SK-N-SH treated with all-trans-retinoic acid at 6 μM for 48 hours (cell line): ENCODE data around the gene PCDHGC3.

Source experiments
- ATAC-seq: fragments of 200-7000 bp; cut with Tn5 transposase; 3 replicates; pipeline ENCODE4 v1.9.1; 2020; ENCODE audit warnings: mild to moderate bottlenecking, moderate library complexity
- ARNTL ChIP-seq: fragments of 450-650 bp; formaldehyde crosslinking; IDR thresholded peaks from 2 replicates; pipeline ENCODE4 v1.5.0; 2020; ENCODE audit warnings: low read depth, mild to moderate bottlenecking, moderate library complexity, borderline replicate concordance
- BACH2 ChIP-seq: fragments of 250-450 bp; sonication (Bioruptor Pico); IDR thresholded peaks from 2 replicates; pipeline ENCODE4 v1.9.0; 2021; ENCODE audit warnings: mild to moderate bottlenecking, borderline replicate concordance
- CSDC2 ChIP-seq: fragments of 250-450 bp; sonication (Bioruptor Pico); IDR thresholded peaks from 2 replicates; pipeline ENCODE4 v1.5.0; 2020; ENCODE audit warnings: mild to moderate bottlenecking, moderate library complexity
- ESRRG ChIP-seq: fragments of 250-450 bp; sonication (Bioruptor Pico); IDR thresholded peaks from 2 replicates; pipeline ENCODE4 v1.6.1; 2021; ENCODE audit warnings: mild to moderate bottlenecking
- GLIS3 ChIP-seq: fragments of 250-450 bp; sonication (Bioruptor Pico); IDR thresholded peaks from 2 replicates; pipeline ENCODE4 v1.5.0; 2020; ENCODE audit warnings: mild to moderate bottlenecking, moderate library complexity
- ISL1 ChIP-seq: fragments of 250-450 bp; sonication (Bioruptor Pico); IDR thresholded peaks from 2 replicates; pipeline ENCODE4 v2.1.2; 2022; ENCODE audit warnings: mild to moderate bottlenecking, moderate library complexity
- OSR1 ChIP-seq: fragments of 250-450 bp; sonication (Bioruptor Pico); IDR thresholded peaks from 2 replicates; pipeline ENCODE4 v1.8.0; 2022; ENCODE audit warnings: moderate library complexity, mild to moderate bottlenecking, inconsistent platforms
- PPARA ChIP-seq: fragments of 250-450 bp; sonication (Bioruptor Pico); IDR thresholded peaks from 2 replicates; pipeline ENCODE4 v1.5.0; 2020; ENCODE audit warnings: mild to moderate bottlenecking, borderline replicate concordance
- RARB ChIP-seq: fragments of 250-450 bp; sonication (Bioruptor Pico); IDR thresholded peaks from 2 replicates; pipeline ENCODE4 v1.8.0; 2021; ENCODE audit warnings: mild to moderate bottlenecking, moderate library complexity
- SNAI2 ChIP-seq: fragments of 250-450 bp; sonication (Bioruptor Pico); IDR thresholded peaks from 2 replicates; pipeline ENCODE4 v1.5.0; 2020; ENCODE audit warnings: mild to moderate bottlenecking, moderate library complexity
- TCF4 ChIP-seq: fragments of 250-450 bp; sonication (Bioruptor Pico); IDR thresholded peaks from 2 replicates; pipeline ENCODE4 v1.8.0; 2021; ENCODE audit warnings: mild to moderate bottlenecking, moderate library complexity, borderline replicate concordance
- TOX ChIP-seq: fragments of 250-450 bp; sonication (Bioruptor Pico); IDR thresholded peaks from 2 replicates; pipeline ENCODE4 v1.8.0; 2021; ENCODE audit warnings: mild to moderate bottlenecking, moderate library complexity, borderline replicate concordance
- ZC3H10 ChIP-seq: fragments of 250-450 bp; sonication (Bioruptor Pico); IDR thresholded peaks from 2 replicates; pipeline ENCODE4 v1.5.1; 2021; ENCODE audit warnings: mild to moderate bottlenecking, moderate library complexity
- ZFP30 ChIP-seq: fragments of 450-650 bp; formaldehyde crosslinking; IDR thresholded peaks from 2 replicates; pipeline ENCODE4 v1.5.0; 2022; ENCODE audit warnings: mild to moderate bottlenecking, moderate library complexity
- ZNF565 ChIP-seq: fragments of 450-650 bp; formaldehyde crosslinking; conservative IDR thresholded peaks from 2 replicates; pipeline ENCODE4 v1.5.0; 2020; ENCODE audit warnings: low read depth, mild to moderate bottlenecking, moderate library complexity
- ZNF70 ChIP-seq: fragments of 450-650 bp; formaldehyde crosslinking; IDR thresholded peaks from 2 replicates; pipeline ENCODE4 v1.5.0; 2020; ENCODE audit warnings: mild to moderate bottlenecking, moderate library complexity
- ZNF8 ChIP-seq: fragments of 450-650 bp; formaldehyde crosslinking; IDR thresholded peaks from 2 replicates; pipeline ENCODE4 v1.5.0; 2020; ENCODE audit warnings: mild to moderate bottlenecking, moderate library complexity
- TF ChIP-seq, protein P1 (sequence below): fragments of 250-450 bp; sonication (Bioruptor Pico); IDR thresholded peaks from 2 replicates; pipeline ENCODE4 v1.5.1; 2021; ENCODE audit warnings: mild to moderate bottlenecking, moderate library complexity
- TF ChIP-seq, protein P2 (sequence below): fragments of 250-450 bp; sonication (Bioruptor Pico); IDR thresholded peaks from 2 replicates; pipeline ENCODE4 v1.8.0; 2021; ENCODE audit warnings: low read depth, mild to moderate bottlenecking, moderate library complexity, borderline replicate concordance
- TF ChIP-seq, protein P3 (sequence below): fragments of 250-450 bp; sonication (Bioruptor Pico); IDR thresholded peaks from 2 replicates; pipeline ENCODE4 v1.5.1; 2020; ENCODE audit warnings: low read depth, mild to moderate bottlenecking, moderate library complexity
- TF ChIP-seq, protein P4 (sequence below): fragments of 250-450 bp; sonication (Bioruptor Pico); IDR thresholded peaks from 2 replicates; pipeline ENCODE4 v1.8.0; 2020; ENCODE audit warnings: mild to moderate bottlenecking, moderate library complexity, borderline replicate concordance
- TF ChIP-seq, protein P5 (sequence below): fragments of 250-450 bp; sonication (Bioruptor Pico); IDR thresholded peaks from 2 replicates; pipeline ENCODE4 v1.5.0; 2020; ENCODE audit warnings: mild to moderate bottlenecking, moderate library complexity

PCDHGC3 gene

DNA sequence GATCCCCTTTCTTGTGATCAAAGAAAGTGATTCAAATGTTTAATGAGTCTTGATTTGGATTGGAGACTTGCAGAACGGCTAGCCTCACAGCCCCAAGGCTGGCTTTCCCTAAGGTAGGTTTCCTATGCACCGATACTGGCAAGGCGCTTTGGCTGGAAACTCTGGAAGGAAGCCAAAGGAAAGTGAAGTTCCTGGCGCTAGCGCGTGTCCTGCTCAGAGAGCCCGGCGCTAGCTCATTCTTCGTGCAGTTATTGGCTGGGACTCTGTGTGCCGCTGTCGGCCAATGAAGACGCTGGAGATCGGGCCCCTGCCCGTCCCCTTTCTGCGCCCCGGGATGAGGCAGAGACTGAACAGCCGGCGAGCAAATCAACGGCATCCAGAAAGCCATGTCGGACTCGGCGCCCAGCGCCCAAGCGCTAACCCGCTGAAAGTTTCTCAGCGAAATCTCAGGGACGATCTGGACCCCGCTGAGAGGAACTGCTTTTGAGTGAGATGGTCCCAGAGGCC, at the start of gene PCDHGC3:
Gene PCDHGC3 (plus strand): TSS at position 342 of the 507 bp plus-strand sequence. CDS start 151 bp downstream, at position 493.
- ATAC-seq: peak; percentile 96
- TF ChIP-seq RARB (CRISPR knock-in tag) (no peak), TCF4 (CRISPR knock-in tag) (no peak), ZNF70 (no peak), OSR1 (CRISPR knock-in tag) (no peak), ZNF565 (no peak), SNAI2 (CRISPR knock-in tag) (no peak), PPARA (no peak), TOX (CRISPR knock-in tag) (no peak), ZFP30 (CRISPR knock-in tag) (no peak), ISL1 (no peak), ESRRG (CRISPR knock-in tag) (no peak), ZC3H10 (no peak), ARNTL (no peak)
- TF ChIP-seq, protein P1, sequence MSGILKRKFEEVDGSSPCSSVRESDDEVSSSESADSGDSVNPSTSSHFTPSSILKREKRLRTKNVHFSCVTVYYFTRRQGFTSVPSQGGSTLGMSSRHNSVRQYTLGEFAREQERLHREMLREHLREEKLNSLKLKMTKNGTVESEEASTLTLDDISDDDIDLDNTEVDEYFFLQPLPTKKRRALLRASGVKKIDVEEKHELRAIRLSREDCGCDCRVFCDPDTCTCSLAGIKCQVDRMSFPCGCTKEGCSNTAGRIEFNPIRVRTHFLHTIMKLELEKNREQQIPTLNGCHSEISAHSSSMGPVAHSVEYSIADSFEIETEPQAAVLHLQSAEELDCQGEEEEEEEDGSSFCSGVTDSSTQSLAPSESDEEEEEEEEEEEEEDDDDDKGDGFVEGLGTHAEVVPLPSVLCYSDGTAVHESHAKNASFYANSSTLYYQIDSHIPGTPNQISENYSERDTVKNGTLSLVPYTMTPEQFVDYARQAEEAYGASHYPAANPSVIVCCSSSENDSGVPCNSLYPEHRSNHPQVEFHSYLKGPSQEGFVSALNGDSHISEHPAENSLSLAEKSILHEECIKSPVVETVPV (CRISPR knock-in tag): no peak
- TF ChIP-seq, protein P2, sequence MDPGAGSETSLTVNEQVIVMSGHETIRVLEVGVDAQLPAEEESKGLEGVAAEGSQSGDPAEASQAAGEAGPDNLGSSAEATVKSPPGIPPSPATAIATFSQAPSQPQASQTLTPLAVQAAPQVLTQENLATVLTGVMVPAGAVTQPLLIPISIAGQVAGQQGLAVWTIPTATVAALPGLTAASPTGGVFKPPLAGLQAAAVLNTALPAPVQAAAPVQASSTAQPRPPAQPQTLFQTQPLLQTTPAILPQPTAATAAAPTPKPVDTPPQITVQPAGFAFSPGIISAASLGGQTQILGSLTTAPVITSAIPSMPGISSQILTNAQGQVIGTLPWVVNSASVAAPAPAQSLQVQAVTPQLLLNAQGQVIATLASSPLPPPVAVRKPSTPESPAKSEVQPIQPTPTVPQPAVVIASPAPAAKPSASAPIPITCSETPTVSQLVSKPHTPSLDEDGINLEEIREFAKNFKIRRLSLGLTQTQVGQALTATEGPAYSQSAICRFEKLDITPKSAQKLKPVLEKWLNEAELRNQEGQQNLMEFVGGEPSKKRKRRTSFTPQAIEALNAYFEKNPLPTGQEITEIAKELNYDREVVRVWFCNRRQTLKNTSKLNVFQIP (CRISPR knock-in tag): no peak
- TF ChIP-seq, protein P3, sequence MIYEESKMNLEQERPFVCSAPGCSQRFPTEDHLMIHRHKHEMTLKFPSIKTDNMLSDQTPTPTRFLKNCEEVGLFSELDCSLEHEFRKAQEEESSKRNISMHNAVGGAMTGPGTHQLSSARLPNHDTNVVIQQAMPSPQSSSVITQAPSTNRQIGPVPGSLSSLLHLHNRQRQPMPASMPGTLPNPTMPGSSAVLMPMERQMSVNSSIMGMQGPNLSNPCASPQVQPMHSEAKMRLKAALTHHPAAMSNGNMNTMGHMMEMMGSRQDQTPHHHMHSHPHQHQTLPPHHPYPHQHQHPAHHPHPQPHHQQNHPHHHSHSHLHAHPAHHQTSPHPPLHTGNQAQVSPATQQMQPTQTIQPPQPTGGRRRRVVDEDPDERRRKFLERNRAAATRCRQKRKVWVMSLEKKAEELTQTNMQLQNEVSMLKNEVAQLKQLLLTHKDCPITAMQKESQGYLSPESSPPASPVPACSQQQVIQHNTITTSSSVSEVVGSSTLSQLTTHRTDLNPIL (CRISPR knock-in tag): no peak
- TF ChIP-seq, protein P4, sequence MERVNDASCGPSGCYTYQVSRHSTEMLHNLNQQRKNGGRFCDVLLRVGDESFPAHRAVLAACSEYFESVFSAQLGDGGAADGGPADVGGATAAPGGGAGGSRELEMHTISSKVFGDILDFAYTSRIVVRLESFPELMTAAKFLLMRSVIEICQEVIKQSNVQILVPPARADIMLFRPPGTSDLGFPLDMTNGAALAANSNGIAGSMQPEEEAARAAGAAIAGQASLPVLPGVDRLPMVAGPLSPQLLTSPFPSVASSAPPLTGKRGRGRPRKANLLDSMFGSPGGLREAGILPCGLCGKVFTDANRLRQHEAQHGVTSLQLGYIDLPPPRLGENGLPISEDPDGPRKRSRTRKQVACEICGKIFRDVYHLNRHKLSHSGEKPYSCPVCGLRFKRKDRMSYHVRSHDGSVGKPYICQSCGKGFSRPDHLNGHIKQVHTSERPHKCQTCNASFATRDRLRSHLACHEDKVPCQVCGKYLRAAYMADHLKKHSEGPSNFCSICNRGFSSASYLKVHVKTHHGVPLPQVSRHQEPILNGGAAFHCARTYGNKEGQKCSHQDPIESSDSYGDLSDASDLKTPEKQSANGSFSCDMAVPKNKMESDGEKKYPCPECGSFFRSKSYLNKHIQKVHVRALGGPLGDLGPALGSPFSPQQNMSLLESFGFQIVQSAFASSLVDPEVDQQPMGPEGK: no peak
- TF ChIP-seq, protein P5, sequence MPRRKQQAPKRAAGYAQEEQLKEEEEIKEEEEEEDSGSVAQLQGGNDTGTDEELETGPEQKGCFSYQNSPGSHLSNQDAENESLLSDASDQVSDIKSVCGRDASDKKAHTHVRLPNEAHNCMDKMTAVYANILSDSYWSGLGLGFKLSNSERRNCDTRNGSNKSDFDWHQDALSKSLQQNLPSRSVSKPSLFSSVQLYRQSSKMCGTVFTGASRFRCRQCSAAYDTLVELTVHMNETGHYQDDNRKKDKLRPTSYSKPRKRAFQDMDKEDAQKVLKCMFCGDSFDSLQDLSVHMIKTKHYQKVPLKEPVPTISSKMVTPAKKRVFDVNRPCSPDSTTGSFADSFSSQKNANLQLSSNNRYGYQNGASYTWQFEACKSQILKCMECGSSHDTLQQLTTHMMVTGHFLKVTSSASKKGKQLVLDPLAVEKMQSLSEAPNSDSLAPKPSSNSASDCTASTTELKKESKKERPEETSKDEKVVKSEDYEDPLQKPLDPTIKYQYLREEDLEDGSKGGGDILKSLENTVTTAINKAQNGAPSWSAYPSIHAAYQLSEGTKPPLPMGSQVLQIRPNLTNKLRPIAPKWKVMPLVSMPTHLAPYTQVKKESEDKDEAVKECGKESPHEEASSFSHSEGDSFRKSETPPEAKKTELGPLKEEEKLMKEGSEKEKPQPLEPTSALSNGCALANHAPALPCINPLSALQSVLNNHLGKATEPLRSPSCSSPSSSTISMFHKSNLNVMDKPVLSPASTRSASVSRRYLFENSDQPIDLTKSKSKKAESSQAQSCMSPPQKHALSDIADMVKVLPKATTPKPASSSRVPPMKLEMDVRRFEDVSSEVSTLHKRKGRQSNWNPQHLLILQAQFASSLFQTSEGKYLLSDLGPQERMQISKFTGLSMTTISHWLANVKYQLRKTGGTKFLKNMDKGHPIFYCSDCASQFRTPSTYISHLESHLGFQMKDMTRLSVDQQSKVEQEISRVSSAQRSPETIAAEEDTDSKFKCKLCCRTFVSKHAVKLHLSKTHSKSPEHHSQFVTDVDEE (CRISPR knock-in tag): no peak
- TF ChIP-seq, all 23 proteins: peak for 0

DNA sequence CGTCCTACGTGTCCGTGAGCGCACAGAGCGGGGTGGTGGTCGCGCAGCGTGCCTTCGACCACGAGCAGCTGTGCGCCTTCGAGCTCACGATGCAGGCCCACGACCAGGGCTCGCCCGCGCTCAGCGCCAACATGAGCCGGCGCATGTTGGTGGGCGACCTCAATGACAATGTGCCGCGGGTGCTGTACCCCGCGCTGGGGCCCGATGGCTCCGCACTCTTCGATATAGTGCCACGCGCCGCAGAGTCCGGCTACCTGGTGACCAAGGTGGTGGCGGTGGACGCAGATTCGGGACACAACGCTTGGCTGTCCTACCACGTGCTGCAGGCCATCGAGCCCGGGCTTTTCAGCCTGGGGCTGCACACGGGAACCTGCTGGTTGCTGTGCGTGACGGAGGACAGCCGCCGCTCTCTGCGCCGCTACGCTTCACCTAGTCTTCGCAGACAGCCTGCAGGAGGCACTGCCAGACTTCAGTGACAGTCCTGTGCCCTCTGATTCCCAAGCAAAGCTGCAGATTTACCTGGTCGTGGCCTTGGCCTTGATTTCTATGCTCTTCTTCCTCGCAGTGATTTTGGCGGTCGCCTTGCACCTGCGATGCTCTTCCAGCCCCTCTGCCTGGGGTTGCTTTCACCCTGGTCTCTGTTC, 47.9 kb upstream of the PCDHGC3 start:
- no peak for ATAC-seq
- no peak for TF ChIP-seq ZNF8 (CRISPR knock-in tag)
- TF ChIP-seq PPARA: no peak
- TF ChIP-seq, protein P2 (CRISPR knock-in tag): no peak
- no peak for TF ChIP-seq GLIS3
- no peak for TF ChIP-seq ZFP30 (CRISPR knock-in tag)
- no peak for TF ChIP-seq ZNF565
- TF ChIP-seq, protein P1 (CRISPR knock-in tag): no peak
- TF ChIP-seq ISL1: no peak
- no peak for TF ChIP-seq ARNTL
- no peak for TF ChIP-seq ZC3H10
- TF ChIP-seq, protein P5 (CRISPR knock-in tag): no peak
- no peak for TF ChIP-seq BACH2 (CRISPR knock-in tag)
- no peak for TF ChIP-seq OSR1 (CRISPR knock-in tag)
- no peak for TF ChIP-seq CSDC2
- TF ChIP-seq ZNF70: no peak
